GM19023 (cell line): ENCODE measurements around the gene RIMBP2.

Experiments
- ATAC-seq: cut with Tn5 transposase; IDR thresholded peaks from one replicate; pipeline ENCODE4 v1.9.1; 2021; ENCODE audit warnings: mild to moderate bottlenecking, moderate library complexity; ENCODE audit not compliant: unreplicated experiment

The RIMBP2 gene

DNA sequence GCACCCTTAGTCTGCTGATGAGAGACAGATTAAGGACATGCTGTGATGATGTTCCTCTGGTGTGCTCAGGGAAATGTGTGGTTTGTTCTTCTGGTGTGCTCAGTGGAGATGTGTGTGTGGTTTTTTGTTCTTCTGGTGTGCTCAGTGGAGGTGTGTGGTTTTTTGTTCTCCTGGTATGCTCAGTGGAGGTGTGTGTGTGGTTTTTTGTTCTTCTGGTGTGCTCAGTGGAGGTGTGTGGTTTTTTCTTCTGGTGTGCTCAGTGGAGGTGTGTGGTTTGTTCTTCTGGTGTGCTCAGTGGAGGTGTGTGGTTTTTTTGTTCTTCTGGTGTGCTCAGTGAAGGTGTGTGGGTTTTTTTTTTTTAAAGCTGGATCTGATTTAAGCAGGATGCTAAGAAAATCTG, 363.0 kb downstream of the RIMBP2 start:
- no peak for ATAC-seq

DNA sequence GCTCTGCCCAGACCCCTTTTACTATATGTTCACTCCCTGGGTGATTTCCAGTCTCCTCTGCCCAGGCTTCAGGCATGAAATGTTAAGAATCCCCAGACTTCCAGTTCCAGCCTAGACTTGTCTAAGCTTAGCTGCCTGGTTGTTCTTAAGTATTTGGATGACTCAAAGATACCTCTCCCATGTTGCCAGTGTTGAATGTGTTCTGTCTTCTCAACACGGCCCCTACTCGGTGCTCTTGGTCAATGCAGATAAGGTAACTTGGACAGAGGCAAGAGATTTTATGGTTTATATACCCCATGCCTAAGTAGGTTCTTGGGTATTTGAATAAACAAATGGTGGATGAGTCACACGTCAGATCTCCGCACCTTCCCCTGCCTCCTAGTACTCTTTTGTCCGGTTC, 364.8 kb downstream of the RIMBP2 start:
- no peak for ATAC-seq

DNA sequence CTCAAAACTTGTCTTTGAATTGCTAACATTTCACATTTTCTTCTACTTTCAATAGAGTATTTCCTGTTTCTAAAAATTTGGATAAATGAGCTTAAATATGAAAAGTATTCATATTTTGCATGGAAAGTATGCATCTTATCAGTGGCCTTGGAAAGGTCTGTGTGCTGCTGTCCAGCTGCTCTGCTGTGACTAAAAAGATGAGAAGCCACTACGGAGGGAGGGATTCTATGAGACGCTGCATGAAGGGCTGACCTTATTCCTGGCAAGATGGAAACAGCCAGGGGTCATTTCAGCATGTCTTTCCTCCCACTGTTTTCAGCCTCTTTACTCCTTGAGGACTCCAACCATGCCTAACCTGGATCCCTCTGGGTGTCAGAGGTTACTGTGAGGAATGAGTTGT, 365.4 kb downstream of the RIMBP2 start:
- no peak for ATAC-seq

- ATAC-seq = no peak
These were observed 368.5 kb downstream of the RIMBP2 start for GRCh38 chr12:130347588-130347987.
